Stimulated activated CD8-positive, alpha-beta memory T cell treated with anti-CD3 and anti-CD28 coated beads, Interleukin-7, amount 100 ng/mL, for 24 hours (primary cell): ENCODE results near the gene TBC1D2B.
"Not testable (repeated sequence)": the region's sequence is repeated elsewhere in the genome, so short reads cannot be mapped to it uniquely, and the experiment has no call there.

Experiments
- DNase-seq: peaks from one replicate; pipeline ENCODE4 v3.0.0-alpha.2; 2020; ENCODE audit warnings: low read depth

The TBC1D2B gene

DNA sequence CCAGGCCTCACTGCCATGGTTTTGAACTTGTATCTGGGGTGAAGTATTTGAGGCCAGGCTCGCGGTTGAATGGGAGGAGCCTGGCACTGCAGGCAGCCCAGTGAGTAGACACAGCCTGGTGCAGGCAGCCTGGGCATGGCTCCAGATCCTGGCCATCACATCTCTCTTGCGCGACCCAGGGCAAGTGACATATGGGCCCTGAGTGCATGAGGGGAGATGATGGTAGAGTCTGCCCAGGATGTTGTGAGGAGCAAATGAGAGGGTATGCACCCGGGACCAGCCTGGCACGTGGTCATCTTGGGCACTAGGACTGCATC, 103.5 kb downstream of the TBC1D2B start:
- no peak for DNase-seq

GRCh38 chr15:77973273-77974097, 104.0 kb downstream of the TBC1D2B start:
- DNase-seq = not testable (repeated sequence)

- DNase-seq = not testable (repeated sequence)
These were observed 104.8 kb downstream of the TBC1D2B start for GRCh38 chr15:77972706-77973105.

- DNase-seq = not testable (repeated sequence)
These were observed 105.6 kb downstream of the TBC1D2B start for GRCh38 chr15:77971875-77972274.

- DNase-seq = not testable (repeated sequence)
These were observed 106.6 kb downstream of the TBC1D2B start for GRCh38 chr15:77970813-77971360.

DNA sequence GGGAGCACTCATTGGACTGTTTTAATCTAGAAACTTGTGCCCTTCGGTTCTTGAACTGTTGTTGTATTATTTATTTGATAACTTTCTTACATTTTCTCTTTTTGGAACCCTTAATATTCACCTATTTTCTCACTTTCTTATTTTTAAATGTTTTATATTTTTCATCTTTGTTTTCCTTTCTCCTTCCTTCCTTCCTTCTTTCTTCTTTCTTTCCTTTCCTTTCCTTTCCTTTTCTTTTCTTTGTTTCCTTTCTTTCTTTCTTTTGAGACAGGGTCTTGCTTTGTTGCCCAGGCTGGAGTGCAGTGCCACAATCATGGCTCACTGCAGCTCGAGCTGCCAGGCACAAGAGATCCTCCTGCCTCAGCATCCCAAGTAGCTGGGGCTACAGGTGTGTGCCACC, 108.5 kb downstream of the TBC1D2B start:
- no peak for DNase-seq

DNA sequence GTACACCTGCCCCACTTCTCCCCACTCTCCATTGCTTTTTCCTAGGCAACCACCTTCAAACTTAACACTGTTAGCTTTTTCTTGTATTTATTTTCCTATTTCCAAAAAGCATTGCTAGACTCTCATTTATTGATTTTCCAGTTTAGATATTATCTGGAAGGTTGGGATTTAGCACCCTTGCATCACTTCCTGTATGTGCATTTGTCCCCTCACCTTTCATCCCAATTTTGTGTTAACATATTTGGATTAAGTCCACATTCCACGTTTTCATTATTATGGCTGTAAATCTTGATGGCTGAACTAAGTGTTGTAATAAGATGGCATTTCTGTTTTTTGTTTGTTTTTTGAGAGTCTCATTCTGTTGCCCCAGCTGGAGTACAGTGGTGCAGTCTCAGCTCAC, 109.7 kb downstream of the TBC1D2B start:
- no peak for DNase-seq

- not testable (repeated sequence) for DNase-seq
These were observed 110.3 kb downstream of the TBC1D2B start for GRCh38 chr15:77967235-77967615.

DNA sequence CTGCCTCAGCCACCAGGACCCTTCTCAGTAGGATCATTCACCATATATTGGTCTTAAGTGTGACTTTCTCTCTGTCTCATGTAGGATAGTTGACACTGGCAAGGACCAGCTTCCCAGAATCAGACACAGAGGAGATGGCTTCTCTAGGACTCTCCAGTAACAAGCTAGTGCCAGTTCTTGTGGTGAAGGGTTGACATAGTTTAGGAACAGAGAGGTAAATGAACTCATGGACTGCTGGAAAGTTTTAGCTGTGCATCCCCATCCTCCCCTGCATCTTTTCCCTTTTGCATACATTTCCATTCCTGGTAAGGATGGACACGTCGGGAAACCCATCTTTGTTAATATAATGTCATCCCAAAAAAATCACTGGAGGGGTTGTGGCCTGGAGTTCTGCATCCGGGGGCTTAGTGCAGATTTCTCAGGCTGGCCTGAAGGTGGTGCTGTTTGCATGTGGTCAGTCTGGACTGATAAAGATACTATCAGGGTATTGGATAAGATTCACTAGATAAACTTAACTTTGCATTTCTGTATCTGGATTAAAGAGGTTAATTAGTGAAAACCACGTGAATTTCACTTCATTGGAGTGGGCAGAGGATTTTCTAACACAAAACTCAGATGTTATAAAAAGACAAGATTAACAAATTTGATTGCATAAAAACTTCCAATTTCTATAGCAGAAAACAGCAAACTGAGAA, 110.8 kb downstream of the TBC1D2B start:
- no peak for DNase-seq

GRCh38 chr15:77964193-77964592, 113.3 kb downstream of the TBC1D2B start:
- DNase-seq = no peak

GRCh38 chr15:77959432-77959879, 118.1 kb downstream of the TBC1D2B start:
- peak; percentile 58 for DNase-seq

DNA sequence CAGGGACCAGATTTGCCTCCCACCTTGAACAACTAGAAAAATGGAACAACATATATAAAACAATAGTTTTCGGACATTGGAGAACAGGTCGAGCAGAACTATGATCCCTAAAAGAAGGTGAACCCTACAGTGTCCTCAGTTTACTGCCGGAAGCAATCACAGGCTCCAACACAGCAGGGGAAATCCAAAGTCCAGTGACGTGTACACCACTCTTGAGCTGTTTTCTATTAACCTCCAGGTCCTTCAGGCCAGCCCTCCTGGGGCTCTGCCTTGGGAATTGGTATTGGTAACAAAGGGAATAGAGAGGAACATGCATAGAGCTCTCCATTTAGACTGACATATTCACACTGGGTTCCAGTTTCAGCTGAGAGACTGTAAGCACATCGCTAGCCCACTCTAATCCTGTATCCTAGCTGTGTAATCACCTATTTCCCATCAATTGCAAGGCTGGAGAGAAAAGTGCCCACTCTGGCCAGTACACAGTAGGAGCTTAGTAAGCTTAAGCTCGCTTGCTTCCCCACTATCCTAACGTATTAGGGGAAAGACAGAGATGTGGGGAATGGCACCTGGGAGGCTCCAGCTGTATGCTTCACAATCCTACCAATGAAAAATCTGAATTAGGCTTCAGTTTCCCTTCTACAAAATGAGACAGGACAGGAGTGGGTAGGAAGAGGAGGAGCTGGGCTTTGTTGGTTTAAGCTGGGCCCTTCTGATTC, 118.6 kb downstream of the TBC1D2B start:
- DNase-seq = not testable (repeated sequence)

DNA sequence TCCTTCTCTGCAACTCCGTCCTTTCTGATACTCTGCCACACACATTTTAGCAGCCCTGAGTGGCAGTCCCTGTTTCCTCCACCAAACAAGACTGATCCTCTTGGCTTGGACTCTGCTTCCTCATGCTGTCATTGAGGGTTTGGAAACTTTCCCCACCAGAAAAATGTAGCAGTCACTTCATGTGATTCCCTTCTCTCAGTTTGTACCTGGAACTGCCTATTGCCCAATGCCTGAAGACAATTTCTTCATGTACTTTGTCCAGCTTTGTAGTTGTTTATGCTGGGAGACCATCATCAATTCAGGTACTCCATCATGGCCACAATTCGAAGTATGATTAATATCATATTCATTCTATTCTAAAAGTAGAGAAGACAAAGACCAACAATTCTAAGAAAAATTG, 119.5 kb downstream of the TBC1D2B start:
- not testable (repeated sequence) for DNase-seq

- not testable (repeated sequence) for DNase-seq
These were observed 123.6 kb downstream of the TBC1D2B start for GRCh38 chr15:77953926-77954325.

- not testable (repeated sequence) for DNase-seq
These were observed 124.5 kb downstream of the TBC1D2B start for GRCh38 chr15:77952928-77953446.

GRCh38 chr15:77951105-77951786, 126.3 kb downstream of the TBC1D2B start:
- DNase-seq = not testable (repeated sequence)

DNA sequence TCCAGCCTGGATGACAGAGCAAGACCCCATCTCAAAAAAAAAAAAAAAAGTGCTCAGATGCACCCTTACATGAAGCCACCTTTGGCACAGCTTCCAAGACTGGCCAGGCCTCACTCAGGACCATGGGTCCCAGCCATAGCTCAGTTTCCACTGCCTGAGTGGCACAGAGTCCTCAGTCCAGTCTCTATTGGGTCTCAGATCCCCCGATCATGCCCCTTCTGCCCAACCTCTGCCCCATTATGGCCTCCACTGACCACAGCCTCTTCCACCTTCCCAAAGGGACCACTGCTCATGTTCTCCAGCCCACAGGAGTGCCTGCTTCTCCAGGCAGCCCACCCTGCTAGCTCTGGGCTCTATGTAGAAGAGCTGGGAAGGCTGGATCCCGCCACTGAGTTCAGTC, 127.0 kb downstream of the TBC1D2B start:
- DNase-seq = not testable (repeated sequence)

GRCh38 chr15:77945566-77945965, 131.9 kb downstream of the TBC1D2B start:
- DNase-seq = no peak
